ENCODE measurements around the gene OR2T35. TPM values are rescaled to one million over a fixed set of nuclear protein-coding genes. Genes with fewer than 3 reads are reported as not detected.

The OR2T35 gene
- total and polyA plus RNA-seq, 2 donors = not detected

- Histone ChIP-seq H3K27me3 (ENCODE audit: control insufficient read depth in 2 of 2, insufficient read depth in 1 of 2, low read length in 1 of 2) (no peaks in the 10 kb centered on the region), H3K9me3 (ENCODE audit: control insufficient read depth in 2 of 2, insufficient read depth in 1 of 2, low read length in 1 of 2) (no peaks in the 10 kb centered on the region), H3K27ac (ENCODE audit: low read depth in 1 of 2, low read length in 1 of 2) (no peak overlapping the region), H3K4me3 (ENCODE audit: low read length in 2 of 2) (no peak overlapping the region), H3K36me3 (ENCODE audit: control insufficient read depth in 2 of 2, insufficient read depth in 2 of 2, low read length in 1 of 2) (no peaks in the 10 kb centered on the region), H3K4me1 (ENCODE audit: control insufficient read depth in 2 of 2, insufficient read depth in 2 of 2, low read length in 2 of 2) (no peaks in the 10 kb centered on the region)
- no peak for DNase-seq (ENCODE audit: low read depth in 6 of 9, low spot score in 9 of 9)
- WGBS = 89% methylated on average over 4 of the region's 4 CpGs
These were observed 33.1 kb downstream of the OR2T35 start for GRCh38 chr1:248611883-248612414.

- H3K4me3 ChIP-seq (ENCODE audit: low read length in 2 of 2) = no peak overlapping the region
- no peak for DNase-seq (ENCODE audit: low read depth in 6 of 9, low spot score in 9 of 9)
- WGBS = 62% methylated on average over 3 of the region's 3 CpGs
- no peak overlapping the region for H3K27ac ChIP-seq (ENCODE audit: low read depth in 1 of 2, low read length in 1 of 2)
- no peaks in the 10 kb centered on the region for H3K9me3 ChIP-seq (ENCODE audit: control insufficient read depth in 2 of 2, insufficient read depth in 1 of 2, low read length in 1 of 2)
- H3K36me3 ChIP-seq (ENCODE audit: control insufficient read depth in 2 of 2, insufficient read depth in 2 of 2, low read length in 1 of 2) = no peaks in the 10 kb centered on the region
- no peaks in the 10 kb centered on the region for H3K27me3 ChIP-seq (ENCODE audit: control insufficient read depth in 2 of 2, insufficient read depth in 1 of 2, low read length in 1 of 2)
- H3K4me1 ChIP-seq (ENCODE audit: control insufficient read depth in 2 of 2, insufficient read depth in 2 of 2, low read length in 2 of 2) = no peaks in the 10 kb centered on the region
These were observed 34.8 kb downstream of the OR2T35 start for GRCh38 chr1:248610301-248610700.

GRCh38 chr1:248599396-248599795 lies 45.7 kb downstream of the OR2T35 start:
- WGBS = 93% methylated on average over 8 of the region's 8 CpGs
- Histone ChIP-seq H3K36me3 (ENCODE audit: control insufficient read depth in 2 of 2, insufficient read depth in 2 of 2, low read length in 1 of 2) (no peaks in the 10 kb centered on the region), H3K27ac (ENCODE audit: low read depth in 1 of 2, low read length in 1 of 2) (no peak overlapping the region), H3K27me3 (ENCODE audit: control insufficient read depth in 2 of 2, insufficient read depth in 1 of 2, low read length in 1 of 2) (no peaks in the 10 kb centered on the region), H3K4me3 (ENCODE audit: low read length in 2 of 2) (no peak overlapping the region), H3K4me1 (ENCODE audit: control insufficient read depth in 2 of 2, insufficient read depth in 2 of 2, low read length in 2 of 2) (no peaks in the 10 kb centered on the region), H3K9me3 (ENCODE audit: control insufficient read depth in 2 of 2, insufficient read depth in 1 of 2, low read length in 1 of 2) (no peaks in the 10 kb centered on the region)
- no peak for DNase-seq (ENCODE audit: low read depth in 6 of 9, low spot score in 9 of 9)

GRCh38 chr1:248597589-248597988 lies 47.5 kb downstream of the OR2T35 start, which contains the start of gene OR2T10:
Gene OR2T10 (minus strand): TSS chr1:248597700. CDS start chr1:248593768, 3,932 bp downstream.
- Histone ChIP-seq H3K27me3 (ENCODE audit: control insufficient read depth in 2 of 2, insufficient read depth in 1 of 2, low read length in 1 of 2) (no peaks in the 10 kb centered on the region), H3K36me3 (ENCODE audit: control insufficient read depth in 2 of 2, insufficient read depth in 2 of 2, low read length in 1 of 2) (no peaks in the 10 kb centered on the region), H3K27ac (ENCODE audit: low read depth in 1 of 2, low read length in 1 of 2) (no peak within 1 kb of the TSS), H3K9me3 (ENCODE audit: control insufficient read depth in 2 of 2, insufficient read depth in 1 of 2, low read length in 1 of 2) (no peaks in the 10 kb centered on the region), H3K4me3 (ENCODE audit: low read length in 2 of 2) (no peak within 1 kb of the TSS), H3K4me1 (ENCODE audit: control insufficient read depth in 2 of 2, insufficient read depth in 2 of 2, low read length in 2 of 2) (no peaks in the 10 kb centered on the region)
- DNase-seq (ENCODE audit: low read depth in 6 of 9, low spot score in 9 of 9) = no peak
- WGBS = 97% methylated on average over 6 of the region's 6 CpGs

GRCh38 chr1:248596615-248597014 lies 48.5 kb downstream of the OR2T35 start:
- H3K4me1 ChIP-seq (ENCODE audit: control insufficient read depth in 2 of 2, insufficient read depth in 2 of 2, low read length in 2 of 2) = no peaks in the 10 kb centered on the region
- H3K9me3 ChIP-seq (ENCODE audit: control insufficient read depth in 2 of 2, insufficient read depth in 1 of 2, low read length in 1 of 2) = no peaks in the 10 kb centered on the region
- DNase-seq (ENCODE audit: low read depth in 6 of 9, low spot score in 9 of 9) = no peak
- no peaks in the 10 kb centered on the region for H3K36me3 ChIP-seq (ENCODE audit: control insufficient read depth in 2 of 2, insufficient read depth in 2 of 2, low read length in 1 of 2)
- WGBS = 82% methylated on average over 2 of the region's 2 CpGs
- no peak overlapping the region for H3K27ac ChIP-seq (ENCODE audit: low read depth in 1 of 2, low read length in 1 of 2)
- H3K27me3 ChIP-seq (ENCODE audit: control insufficient read depth in 2 of 2, insufficient read depth in 1 of 2, low read length in 1 of 2) = no peaks in the 10 kb centered on the region
- H3K4me3 ChIP-seq (ENCODE audit: low read length in 2 of 2) = no peak overlapping the region

GRCh38 chr1:248593226-248593625 lies 51.9 kb downstream of the OR2T35 start:
- DNase-seq (ENCODE audit: low read depth in 6 of 9, low spot score in 9 of 9) = no peak
- WGBS = 96% methylated on average over 5 of the region's 5 CpGs
- Histone ChIP-seq H3K27me3 (ENCODE audit: control insufficient read depth in 2 of 2, insufficient read depth in 1 of 2, low read length in 1 of 2) (no peaks in the 10 kb centered on the region), H3K4me3 (ENCODE audit: low read length in 2 of 2) (no peak overlapping the region), H3K36me3 (ENCODE audit: control insufficient read depth in 2 of 2, insufficient read depth in 2 of 2, low read length in 1 of 2) (no peaks in the 10 kb centered on the region), H3K27ac (ENCODE audit: low read depth in 1 of 2, low read length in 1 of 2) (no peak overlapping the region), H3K4me1 (ENCODE audit: control insufficient read depth in 2 of 2, insufficient read depth in 2 of 2, low read length in 2 of 2) (no peaks in the 10 kb centered on the region), H3K9me3 (ENCODE audit: control insufficient read depth in 2 of 2, insufficient read depth in 1 of 2, low read length in 1 of 2) (no peaks in the 10 kb centered on the region)

- H3K36me3 ChIP-seq (ENCODE audit: control insufficient read depth in 2 of 2, insufficient read depth in 2 of 2, low read length in 1 of 2) = no peaks in the 10 kb centered on the region
- WGBS = 91% methylated on average over 1 of the region's 1 CpG
- H3K4me3 ChIP-seq (ENCODE audit: low read length in 2 of 2) = no peak overlapping the region
- DNase-seq (ENCODE audit: low read depth in 6 of 9, low spot score in 9 of 9) = no peak
- no peak overlapping the region for H3K27ac ChIP-seq (ENCODE audit: low read depth in 1 of 2, low read length in 1 of 2)
- no peaks in the 10 kb centered on the region for H3K27me3 ChIP-seq (ENCODE audit: control insufficient read depth in 2 of 2, insufficient read depth in 1 of 2, low read length in 1 of 2)
- H3K9me3 ChIP-seq (ENCODE audit: control insufficient read depth in 2 of 2, insufficient read depth in 1 of 2, low read length in 1 of 2) = no peaks in the 10 kb centered on the region
- H3K4me1 ChIP-seq (ENCODE audit: control insufficient read depth in 2 of 2, insufficient read depth in 2 of 2, low read length in 2 of 2) = no peaks in the 10 kb centered on the region
These were observed 52.4 kb downstream of the OR2T35 start for GRCh38 chr1:248592655-248593054.

GRCh38 chr1:248590055-248590454 lies 55.0 kb downstream of the OR2T35 start:
- H3K4me1 ChIP-seq (ENCODE audit: control insufficient read depth in 2 of 2, insufficient read depth in 2 of 2, low read length in 2 of 2) = no peaks in the 10 kb centered on the region
- H3K9me3 ChIP-seq (ENCODE audit: control insufficient read depth in 2 of 2, insufficient read depth in 1 of 2, low read length in 1 of 2) = no peaks in the 10 kb centered on the region
- no peaks in the 10 kb centered on the region for H3K36me3 ChIP-seq (ENCODE audit: control insufficient read depth in 2 of 2, insufficient read depth in 2 of 2, low read length in 1 of 2)
- no peak overlapping the region for H3K27ac ChIP-seq (ENCODE audit: low read depth in 1 of 2, low read length in 1 of 2)
- WGBS = 95% methylated on average over 17 of the region's 17 CpGs
- DNase-seq (ENCODE audit: low read depth in 6 of 9, low spot score in 9 of 9) = no peak
- H3K4me3 ChIP-seq (ENCODE audit: low read length in 2 of 2) = no peak overlapping the region
- H3K27me3 ChIP-seq (ENCODE audit: control insufficient read depth in 2 of 2, insufficient read depth in 1 of 2, low read length in 1 of 2) = no peaks in the 10 kb centered on the region

GRCh38 chr1:248589334-248589733 lies 55.7 kb downstream of the OR2T35 start:
- H3K27ac ChIP-seq (ENCODE audit: low read depth in 1 of 2, low read length in 1 of 2) = no peak overlapping the region
- H3K4me1 ChIP-seq (ENCODE audit: control insufficient read depth in 2 of 2, insufficient read depth in 2 of 2, low read length in 2 of 2) = no peaks in the 10 kb centered on the region
- 84% methylated on average over 3 of the region's 3 CpGs for WGBS
- H3K4me3 ChIP-seq (ENCODE audit: low read length in 2 of 2) = no peak overlapping the region
- no peaks in the 10 kb centered on the region for H3K36me3 ChIP-seq (ENCODE audit: control insufficient read depth in 2 of 2, insufficient read depth in 2 of 2, low read length in 1 of 2)
- H3K9me3 ChIP-seq (ENCODE audit: control insufficient read depth in 2 of 2, insufficient read depth in 1 of 2, low read length in 1 of 2) = no peaks in the 10 kb centered on the region
- DNase-seq (ENCODE audit: low read depth in 6 of 9, low spot score in 9 of 9) = no peak
- H3K27me3 ChIP-seq (ENCODE audit: control insufficient read depth in 2 of 2, insufficient read depth in 1 of 2, low read length in 1 of 2) = no peaks in the 10 kb centered on the region
